ENCODE results near the gene PDE5A.
A peak's percentile ranks its signal among the peaks of the same experiment; 100 is the strongest.
"Not testable (repeated sequence)": the region's sequence is repeated elsewhere in the genome, so short reads cannot be mapped to it uniquely, and the experiment has no call there.

Gene PDE5A

DNA sequence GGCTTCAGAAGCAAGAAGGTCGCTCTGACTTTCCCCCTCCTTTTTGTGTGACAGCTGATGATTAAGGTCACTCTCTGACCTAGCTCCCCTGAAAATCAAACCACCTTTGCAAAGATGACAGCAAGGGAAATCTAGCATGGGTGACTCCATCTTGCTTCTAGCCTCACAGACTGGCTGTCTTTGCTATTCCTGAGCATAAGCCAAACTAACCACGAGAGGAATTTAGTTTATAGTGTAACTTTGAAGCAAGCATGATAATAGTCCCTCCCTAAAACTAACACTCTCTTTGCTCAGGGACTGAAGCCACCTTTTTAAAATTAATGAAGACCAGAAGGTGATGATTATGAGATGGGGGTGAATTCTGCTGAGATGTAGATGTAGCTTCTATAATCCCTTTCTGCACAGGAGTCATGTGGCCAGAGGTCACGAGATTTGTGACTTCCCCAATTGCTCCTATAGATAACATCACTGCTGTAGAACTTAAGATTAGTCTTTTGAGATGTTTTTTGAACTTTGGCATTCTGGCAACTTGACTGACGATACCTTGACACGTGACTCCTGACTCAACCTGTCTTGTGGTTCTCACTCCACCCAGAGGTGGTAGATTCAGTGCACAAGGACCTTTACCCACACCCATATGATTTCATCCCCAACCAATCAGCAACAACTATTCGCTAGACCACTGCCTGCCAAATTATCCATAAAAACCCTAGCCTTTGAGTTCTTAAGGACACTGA, 14.9 kb upstream of the PDE5A start:
- no peak for DNase-seq

DNA sequence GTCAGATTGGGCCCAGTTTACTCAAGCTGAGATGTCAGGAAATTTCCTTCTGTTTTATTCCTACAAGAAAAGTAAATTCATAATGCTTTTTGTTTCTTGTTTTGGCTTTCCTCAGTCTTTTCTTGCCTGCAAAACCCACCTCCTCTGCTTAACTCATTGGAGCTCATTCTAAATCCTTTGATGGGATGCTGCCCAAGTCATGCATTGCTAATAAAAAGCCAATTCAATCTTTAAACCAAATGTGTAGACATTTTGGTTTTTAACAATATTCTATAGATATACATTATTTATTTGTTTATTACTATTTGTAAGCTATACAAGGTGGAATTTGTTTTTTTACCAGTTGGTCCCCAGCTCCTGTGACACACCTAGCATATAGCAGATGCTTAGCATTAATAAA, 13.2 kb upstream of the PDE5A start:
- DNase-seq = no peak

DNA sequence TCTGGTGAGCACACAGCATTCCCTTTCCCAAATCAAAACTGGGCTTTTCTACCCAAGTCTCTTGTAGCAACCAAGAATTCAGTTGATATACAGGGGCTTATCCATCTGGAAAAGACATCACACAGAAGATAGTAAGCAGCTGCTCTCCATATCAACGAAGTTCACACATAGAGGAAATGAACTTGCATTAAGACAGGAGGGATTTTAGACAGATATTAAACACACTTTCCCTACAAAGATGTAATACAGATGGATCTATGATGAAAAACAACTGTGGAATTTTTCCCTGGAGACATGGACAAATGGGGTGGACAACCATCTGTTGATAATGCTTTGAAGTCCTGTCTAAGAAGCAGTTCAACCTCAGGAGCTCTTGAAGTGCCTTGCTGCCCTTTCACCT, 9.8 kb upstream of the PDE5A start:
- no peak for DNase-seq

DNA sequence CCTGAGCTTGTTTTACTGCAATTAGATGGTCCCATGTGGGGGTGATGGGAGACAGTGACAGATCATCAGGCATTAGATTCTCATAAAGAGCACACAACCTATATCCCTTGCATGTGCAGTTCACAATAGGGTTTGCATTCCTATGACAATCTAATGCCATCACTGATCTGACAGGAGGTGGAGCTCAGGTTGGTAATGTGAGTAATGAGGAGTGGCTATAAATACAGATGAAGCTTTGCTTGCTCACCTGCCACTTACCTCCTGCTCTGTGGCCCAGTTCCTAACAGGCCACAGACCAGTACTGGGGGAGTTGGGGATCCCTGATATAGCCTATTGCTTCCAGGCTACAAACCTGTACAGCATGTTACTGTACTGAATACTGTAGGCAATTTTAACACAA, 8.2 kb upstream of the PDE5A start:
- not testable (repeated sequence) for DNase-seq

DNA sequence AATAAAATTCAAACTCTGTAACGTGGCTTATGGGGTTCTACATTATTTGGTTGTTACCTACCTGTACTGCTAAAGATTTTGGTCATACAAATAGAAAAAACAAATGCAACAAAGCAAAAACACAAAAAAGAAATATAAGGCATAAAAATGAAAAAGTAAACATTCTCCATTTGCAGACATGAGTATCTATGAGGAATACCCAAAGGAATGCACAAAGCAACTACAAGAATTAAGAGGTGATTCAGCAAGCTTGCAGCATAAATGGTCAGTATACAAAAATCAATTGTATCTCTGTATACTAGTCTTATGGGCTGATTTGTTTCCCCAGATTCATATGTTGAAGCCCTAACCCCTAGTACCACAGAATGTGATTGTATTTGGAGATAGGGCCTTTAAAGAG, 3.6 kb upstream of the PDE5A start:
- no peak for DNase-seq

DNA sequence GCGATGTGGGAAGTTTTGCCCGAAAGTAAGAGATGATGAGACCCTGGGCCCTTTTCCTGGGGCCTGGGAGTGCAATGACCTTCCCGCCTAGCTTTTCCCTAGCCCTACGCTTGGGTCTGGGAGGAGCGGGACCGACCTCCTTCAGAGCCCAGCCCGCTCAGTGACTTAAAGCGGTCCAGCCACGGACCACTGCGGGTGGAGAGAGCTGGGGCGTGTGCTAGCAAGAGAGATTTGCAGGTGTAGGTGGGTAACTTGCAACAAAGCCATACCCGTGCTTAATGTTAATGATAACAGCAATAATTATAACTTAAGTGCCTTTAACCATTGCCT, 503 bp upstream of the PDE5A start:
- DNase-seq = no peak

DNA sequence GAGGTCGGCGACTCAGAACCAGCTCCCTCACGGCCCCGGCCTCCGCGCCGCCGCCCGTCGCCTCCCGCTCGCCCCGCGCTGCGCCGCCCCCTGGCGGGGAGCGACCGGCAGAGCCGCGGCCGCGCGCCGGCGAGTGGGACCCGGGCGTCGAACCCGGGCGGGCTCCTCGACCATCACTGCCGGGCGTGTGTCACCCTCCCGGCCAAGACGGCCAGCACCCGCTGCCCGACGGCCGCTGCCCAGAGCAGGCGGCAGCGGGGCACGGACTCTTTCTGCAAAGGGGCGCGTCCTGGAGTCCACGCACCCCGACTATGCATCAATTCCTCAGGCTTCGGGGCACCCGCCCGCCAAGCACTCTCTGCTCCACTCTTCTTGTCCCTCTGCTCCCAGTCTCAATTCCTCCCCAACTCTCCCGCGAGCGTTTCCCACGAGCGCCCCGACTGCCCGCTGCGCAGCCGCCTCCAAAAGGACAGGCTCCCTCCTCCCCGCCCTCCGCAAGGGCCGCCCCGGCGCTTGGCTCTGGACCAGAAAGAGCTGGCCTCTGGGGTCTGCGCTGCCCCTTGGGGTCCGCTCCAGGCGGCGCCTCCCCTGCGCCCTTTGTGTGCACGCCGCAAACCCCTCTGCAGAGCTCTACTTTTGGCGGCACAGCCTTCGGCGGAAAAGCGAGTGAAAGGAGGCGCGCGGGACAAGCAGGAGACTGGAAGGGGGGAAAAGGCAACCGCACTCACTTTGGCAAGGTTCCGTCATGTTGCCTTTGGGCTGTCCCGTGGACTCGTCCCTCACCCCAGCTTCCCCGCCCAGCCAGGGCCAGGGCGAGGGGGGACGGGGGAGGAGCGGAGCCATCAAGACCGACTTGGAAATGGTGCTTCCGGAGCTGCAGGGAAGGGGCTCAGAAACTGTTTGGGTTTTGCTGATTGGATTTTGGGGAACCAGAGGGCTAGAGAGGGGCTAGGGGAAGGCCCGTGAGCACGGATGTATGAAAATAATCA, 1.0 kb downstream of the PDE5A start:
- DNase-seq = peak; percentile 41

DNA sequence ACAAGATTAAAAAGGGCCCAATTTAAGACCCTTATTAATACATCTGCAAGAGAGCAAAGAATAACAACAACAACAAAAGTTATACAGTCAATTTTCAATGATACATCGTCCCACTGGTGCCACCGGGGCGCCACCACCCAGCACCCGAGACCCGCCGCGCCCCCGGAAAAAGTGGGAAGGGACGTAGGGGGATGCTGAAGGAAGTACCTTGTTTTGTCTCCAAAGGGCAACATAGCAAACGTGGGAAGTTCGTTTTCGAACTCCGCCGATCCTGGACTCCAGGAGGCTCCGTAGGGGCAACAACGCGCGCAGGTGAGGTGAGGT, 1.7 kb downstream of the PDE5A start:
- no peak for DNase-seq

DNA sequence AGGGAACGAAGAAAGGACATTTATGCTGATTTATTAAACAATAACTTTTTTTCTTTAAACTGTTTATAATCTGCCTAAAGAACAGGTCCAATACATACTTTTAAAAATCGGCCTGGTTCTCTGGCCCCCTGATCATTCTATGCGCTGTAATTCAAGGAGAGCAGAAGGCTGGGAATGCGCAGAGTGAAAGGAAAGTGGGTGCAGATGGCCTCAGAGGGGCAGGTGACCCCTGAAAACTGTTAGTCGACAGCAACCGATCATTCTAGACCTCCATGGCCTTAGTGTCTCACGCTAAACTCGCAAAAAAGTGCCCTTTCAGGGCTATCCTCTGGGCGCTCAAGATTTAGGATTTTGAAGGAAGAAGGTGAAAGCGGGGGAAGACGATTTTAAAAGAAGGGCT, 2.2 kb downstream of the PDE5A start:
- DNase-seq = no peak

DNA sequence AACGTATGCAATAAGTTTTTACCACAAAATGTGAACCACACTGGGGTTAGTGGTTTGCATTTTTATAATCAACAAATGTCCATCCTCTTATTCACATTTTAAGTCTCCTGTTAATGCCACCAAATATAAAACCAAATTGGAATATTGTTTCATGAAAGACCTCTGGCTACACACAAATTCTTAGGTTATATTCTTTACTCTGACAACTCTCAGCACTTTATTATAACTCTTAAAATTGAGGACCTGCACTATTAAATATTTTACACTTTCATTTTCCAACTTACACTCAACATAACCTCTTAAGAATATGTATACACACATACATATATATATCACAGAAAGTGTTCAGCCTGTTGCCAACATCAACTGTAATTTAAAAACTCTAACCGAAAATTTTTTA, 2.8 kb downstream of the PDE5A start:
- DNase-seq = no peak

DNA sequence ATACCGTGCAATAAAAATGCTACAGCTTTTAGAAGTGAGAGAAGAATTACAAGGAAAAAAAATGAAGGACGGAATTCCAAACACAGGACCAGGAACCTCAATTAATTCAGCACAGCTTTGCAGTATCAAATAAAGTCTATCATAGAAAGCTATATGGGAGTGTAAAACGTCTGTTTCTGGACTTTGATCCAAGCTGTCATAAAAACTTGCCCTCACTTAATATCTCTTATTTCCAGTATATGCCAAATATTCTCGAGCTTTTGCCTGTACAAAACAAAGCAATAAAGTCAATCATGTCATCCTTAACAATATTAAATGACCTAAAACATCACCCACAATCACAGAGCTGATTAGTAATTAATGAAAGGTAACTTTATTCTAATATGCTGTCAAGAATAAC, 4.2 kb downstream of the PDE5A start:
- no peak for DNase-seq

DNA sequence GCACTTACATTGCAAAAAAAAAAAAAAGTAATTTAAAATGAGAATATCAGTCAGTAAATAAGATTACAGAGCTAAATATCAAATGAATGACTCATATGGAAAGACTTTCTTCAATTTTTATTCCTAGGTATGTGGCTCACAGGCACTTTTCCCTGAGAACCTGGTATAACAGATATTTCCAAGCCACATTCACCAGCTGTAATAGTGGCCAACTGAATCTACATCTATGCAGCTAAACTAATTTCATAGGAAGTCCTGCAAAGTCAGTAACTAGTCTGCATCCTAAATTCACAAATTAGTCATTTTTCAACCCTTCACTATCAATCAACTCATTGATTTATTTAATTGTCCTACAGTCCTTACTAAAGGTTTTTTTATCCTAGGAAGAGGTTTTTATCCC, 5.6 kb downstream of the PDE5A start:
- DNase-seq = peak; percentile 24

DNA sequence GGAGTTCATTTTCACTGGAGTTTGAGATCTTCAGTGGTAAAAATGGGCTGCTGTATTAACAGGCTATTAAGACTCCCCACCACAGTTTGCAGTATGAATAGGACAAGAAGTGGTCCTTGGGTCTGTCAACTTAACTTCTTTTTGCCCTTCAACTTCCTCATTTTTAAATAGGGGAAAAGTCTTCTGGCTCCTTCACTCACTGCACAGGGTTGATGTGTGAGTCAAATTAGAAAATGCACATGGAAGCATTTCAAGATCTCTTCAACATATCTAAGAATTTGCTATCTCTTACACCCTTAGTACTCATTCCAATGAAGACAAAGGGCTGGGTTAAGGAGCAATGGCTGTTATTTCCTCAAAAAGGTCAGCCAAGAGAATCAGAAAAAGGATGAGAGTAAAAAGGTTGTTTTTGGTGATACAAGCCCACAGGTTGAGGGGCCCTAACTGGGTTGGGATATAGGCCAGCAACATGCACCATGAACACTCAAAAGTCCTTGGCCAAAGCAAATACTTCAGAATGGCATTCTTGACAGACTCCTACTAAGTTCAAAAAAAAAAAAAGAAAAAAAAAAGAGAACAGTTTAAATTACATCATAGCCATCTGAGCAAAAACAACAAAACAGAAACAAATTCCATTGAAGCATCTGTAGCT, 13.4 kb downstream of the PDE5A start:
- DNase-seq = no peak

DNA sequence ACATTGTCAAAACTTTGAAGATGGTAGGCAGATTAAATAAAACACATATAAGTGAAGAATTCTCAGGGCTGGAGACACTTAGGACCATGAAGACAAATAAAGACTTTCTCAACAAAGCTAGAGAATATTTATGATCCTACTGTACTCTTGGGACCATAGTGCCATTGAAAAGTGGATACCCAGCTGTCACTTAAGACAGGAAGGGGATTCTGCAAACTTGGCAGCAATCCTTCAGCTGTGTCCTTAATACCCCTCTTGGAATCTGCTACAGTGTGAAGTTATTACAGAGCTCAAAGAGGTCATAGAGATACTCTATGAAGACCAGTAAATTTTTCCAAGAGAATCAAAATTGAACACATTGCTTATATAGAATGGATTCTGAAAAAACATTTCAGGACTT, 24.3 kb downstream of the PDE5A start:
- DNase-seq = no peak

DNA sequence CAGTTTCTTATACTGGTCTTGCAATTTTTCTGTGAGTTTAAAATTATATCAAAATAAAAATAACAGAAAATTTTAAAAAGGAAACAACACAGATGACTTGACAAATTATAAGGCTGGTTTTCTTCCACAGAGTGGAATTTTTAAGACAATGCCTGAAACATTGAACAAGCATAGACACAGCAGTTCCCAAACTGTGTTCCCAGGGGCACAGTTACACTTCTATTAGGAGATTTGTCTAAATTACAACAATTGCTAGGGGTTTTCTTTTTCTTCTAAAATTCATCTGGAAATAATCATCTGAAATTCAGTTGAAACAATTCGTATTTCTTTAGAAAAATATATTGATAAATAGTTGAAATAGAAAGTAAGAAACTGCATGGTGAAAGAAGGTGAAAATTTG, 26.2 kb downstream of the PDE5A start:
- DNase-seq = no peak

DNA sequence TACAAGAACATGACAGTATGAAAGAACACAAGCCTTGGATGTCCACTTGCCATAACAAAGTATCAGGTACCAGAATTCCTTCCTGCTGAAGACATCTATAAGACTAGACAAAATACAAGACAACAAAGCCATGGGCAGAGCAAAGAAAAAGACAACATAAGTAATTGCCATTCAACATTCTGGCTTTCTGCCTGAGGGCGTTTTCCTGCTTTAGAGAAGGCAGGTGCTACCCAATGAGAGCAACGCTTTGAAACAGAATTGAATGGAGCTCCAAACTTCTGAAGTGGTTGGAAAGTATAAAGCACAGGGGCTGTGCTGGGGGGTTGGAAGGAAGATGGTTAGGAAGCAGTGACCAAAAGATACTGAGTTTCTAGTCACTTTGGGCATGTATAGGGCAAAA, 30.1 kb downstream of the PDE5A start:
- no peak for DNase-seq

DNA sequence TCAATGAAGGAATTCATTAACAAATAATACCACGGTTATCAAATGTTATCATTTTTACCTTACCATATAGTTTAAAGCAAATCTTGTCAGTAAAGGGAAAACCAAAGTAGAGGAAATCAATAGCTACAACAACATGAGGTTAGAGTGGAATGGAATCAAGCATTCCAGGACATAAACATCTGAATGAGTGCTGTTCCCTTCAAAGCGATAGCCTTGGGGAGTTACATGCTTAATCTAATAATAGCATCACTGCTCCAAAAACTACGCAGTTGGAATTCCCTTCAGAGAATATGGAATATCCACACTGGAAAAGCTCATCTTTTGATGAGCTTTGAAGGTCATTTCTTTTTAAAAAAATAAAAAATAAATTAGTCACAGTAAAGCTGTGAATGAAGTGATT, 31.2 kb downstream of the PDE5A start:
- no peak for DNase-seq

DNA sequence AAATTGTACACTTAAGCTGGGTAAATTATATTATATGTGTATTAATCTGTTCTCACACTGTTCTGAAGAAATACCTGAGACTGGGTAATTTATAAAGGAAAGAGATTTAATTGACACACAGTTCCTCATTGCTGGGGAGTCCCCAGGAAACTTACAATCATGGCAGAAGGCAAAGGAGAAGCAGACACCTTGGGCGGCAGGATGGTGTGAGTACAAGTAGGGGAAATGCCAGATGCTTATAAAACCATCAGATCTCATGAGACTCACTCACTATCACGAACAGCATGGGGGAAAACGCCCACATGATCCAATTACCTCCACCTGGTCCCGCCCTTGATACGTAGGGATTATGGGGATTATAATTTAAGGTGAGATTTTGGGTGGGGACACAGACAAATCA, 34.9 kb downstream of the PDE5A start:
- no peak for DNase-seq

DNA sequence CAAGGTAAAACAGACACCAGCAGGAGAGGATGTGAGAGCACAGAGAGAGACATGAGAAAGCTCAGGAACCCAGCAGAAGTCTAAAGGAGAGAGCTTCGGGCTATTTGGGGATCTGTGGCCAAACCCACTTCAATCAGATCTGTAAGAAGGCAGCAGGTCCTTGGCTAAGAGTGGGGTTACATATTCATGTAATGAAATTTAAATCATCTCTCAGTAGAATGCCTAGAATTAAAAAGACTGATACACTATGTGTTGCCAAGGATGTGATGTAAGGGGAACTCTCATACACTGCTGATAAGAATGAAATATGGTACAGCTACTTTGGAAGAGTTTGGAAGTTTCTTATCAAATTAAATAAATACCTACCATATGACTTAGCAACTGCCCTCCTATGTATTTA, 35.8 kb downstream of the PDE5A start:
- no peak for DNase-seq

DNA sequence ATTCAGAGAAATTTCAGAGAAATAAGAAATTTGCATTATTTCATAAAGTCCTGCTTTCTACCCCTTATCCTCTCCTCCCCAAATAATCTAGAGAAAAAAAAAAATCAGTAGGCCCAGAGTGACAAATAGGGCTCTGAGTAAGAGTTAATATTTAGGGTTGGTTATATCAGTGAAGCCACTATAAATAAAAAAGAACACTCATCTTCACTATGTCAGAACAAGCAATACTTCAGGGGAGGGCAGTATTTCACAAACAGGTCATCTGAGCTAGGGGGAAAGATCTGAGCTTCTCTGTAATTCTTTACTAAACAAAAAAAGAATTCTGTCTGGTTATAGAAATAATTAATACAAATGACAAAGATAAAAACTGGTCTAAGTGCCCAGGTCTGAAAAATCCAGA, 39.4 kb downstream of the PDE5A start:
- DNase-seq = no peak

DNA sequence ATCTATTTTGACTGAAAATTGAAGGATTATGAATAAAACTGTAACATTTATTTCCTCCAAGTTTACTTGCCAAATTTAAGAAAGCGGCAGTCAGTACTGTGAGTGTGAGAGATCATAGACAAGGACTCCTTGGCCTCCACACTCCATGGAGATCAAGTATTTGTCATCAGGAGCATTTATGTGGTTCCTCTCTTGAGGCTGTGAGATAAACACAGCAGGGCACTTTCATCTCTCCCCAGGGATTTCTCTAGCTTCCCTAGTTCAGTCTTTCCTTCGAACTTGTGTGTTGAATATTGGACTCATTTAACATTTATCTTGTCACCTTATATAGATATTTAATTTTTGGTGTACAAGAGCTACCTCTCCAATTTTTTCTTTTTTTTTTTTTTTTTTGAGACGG, 40.8 kb downstream of the PDE5A start:
- DNase-seq = no peak

DNA sequence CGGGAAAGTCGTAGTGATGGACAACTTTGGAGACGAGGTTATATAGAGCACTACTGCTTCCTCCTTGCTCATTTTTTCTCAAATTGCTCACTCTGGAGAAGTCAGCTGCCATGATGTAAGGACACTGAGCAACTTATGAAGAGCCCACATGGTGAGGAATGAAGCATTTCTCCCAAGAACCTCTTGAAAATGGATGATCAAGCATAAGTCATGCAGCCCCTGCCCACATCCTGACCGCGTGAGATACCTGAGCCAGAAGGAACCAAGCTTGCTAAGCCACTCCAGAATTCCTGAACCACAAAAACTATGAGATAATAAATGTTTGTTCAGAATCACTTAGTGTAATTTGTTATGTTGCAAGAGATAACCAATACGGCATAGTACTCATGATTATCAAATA, 42.8 kb downstream of the PDE5A start:
- DNase-seq = no peak

DNA sequence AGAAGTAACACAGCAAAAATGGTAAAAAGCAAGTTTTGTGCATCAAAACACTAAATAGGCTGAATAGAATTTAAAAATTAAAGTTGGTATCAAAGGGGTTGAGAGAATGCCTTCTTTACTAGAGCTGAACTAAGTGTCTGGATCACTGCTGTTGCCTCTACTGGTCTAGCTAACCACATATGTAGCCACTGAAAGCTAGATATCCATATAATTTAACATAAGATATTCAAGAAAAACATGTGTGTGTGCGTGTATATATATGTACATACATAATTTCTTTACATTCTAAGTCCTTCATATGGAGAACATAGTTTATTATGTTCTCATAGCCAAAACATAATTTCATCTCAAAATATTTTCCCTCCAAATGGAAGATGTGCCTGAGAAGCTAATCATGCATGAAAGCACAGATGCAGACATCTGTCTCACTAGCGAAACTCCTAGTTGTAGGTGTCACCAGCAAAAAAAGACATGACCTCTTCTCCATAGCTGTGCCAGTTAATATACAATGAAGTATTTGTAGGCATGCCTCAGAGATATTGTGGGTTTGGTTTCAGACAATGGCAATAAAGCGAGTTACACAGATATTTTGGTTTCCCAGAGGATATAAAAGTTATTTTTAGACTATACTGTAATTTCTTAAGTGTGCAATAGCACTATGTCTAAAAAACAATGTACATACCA, 47.3 kb downstream of the PDE5A start:
- DNase-seq = no peak

DNA sequence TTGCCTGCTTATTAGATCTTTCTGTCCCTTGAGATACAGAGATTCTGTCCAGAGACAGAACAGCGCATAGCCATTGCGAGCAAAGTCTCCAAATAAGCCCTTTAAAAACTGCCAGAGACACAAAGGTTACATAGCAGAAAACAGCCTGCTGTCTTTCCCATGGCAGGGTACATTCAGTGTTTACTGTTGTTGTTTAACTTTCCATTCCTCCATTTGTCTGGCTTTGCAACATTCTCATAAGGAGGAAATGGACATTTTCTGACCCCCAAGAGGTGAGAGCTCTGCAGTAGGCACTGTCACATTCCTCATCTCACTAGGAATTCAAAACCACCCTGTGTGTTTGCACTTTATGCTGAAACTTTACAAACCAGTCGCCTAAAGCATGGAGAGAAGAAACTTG, 48.3 kb downstream of the PDE5A start:
- DNase-seq = no peak
